ENCODE results near the gene MAPKAP1. TPM values are rescaled to one million over a fixed set of nuclear protein-coding genes. Genes with fewer than 3 reads are reported as not detected.

MAPKAP1 gene
- 100 to 1,000 TPM in 1 of 4 donors, 10 to 100 TPM in 3; 54.1 to 195 (median 61.9) TPM for total RNA-seq

DNA sequence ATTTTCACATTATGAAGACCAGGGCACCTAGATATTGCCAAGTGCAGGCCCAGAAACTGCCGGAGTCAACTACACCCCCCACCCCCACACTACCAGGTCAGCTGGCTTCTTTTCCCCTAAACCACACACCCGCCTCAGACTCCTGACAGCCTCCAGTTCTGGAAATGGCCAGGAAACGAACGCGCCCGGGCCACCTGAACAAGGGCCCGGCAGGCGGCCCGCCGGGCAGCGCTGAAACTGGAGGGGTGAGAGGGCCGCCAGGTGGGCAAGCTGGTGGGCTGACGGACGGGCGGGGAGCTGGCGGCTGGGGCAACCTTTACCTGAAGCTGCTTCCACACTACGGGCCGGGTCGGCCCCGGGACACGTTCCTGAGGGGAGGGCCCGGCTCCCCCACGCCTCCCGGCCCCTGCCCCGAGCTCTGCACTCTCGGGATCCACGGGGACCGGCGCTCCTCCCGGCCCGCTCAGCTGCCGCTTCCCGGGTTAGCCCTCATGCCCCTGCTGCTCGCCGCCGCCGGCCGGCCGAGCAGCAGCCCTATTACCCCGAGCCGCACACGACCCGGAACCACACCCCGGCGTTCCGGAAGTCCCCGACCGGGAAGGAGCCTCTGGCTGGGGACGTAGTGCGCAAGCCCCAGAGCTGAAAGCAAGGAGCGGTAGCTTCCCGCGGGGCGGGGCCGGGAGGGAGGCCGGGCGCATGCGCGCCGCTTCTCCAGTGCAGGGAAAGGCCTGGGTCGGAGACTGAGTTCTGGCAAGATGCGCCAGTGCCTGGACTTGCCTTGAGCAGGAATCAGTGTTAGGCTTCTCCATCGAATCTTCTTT is at the start of gene MAPKAP1:
TSS of gene MAPKAP1 (minus strand) at position 558 of the 821 bp plus-strand sequence. CDS start 34,634 bp downstream, outside the sequence.
- H3K9me3 ChIP-seq: no peaks in the 10 kb centered on the region
- peak; percentile 96 to 98 for DNase-seq
- H3K27me3 ChIP-seq: no peaks in the 10 kb centered on the region
- no peaks in the 10 kb centered on the region for H3K4me1 ChIP-seq
- peak within 1 kb of the TSS; percentile 78 to 83 for H3K4me3 ChIP-seq
- peak; percentile 36 to 69 for TF ChIP-seq POLR2A (IDR thresholded peaks at IDR 0.05)
- TF ChIP-seq, protein P1, sequence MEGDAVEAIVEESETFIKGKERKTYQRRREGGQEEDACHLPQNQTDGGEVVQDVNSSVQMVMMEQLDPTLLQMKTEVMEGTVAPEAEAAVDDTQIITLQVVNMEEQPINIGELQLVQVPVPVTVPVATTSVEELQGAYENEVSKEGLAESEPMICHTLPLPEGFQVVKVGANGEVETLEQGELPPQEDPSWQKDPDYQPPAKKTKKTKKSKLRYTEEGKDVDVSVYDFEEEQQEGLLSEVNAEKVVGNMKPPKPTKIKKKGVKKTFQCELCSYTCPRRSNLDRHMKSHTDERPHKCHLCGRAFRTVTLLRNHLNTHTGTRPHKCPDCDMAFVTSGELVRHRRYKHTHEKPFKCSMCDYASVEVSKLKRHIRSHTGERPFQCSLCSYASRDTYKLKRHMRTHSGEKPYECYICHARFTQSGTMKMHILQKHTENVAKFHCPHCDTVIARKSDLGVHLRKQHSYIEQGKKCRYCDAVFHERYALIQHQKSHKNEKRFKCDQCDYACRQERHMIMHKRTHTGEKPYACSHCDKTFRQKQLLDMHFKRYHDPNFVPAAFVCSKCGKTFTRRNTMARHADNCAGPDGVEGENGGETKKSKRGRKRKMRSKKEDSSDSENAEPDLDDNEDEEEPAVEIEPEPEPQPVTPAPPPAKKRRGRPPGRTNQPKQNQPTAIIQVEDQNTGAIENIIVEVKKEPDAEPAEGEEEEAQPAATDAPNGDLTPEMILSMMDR (IDR thresholded peaks at IDR 0.05): peak in 1 of 4 experiments; percentile 3
- H3K36me3 ChIP-seq: no peaks in the 10 kb centered on the region
- intact Hi-C loops (cut with DNase I; ENCODE audit: low total_unique reads): no loop called here
- peak within 1 kb of the TSS; percentile 78 to 79 for H3K27ac ChIP-seq

DNA sequence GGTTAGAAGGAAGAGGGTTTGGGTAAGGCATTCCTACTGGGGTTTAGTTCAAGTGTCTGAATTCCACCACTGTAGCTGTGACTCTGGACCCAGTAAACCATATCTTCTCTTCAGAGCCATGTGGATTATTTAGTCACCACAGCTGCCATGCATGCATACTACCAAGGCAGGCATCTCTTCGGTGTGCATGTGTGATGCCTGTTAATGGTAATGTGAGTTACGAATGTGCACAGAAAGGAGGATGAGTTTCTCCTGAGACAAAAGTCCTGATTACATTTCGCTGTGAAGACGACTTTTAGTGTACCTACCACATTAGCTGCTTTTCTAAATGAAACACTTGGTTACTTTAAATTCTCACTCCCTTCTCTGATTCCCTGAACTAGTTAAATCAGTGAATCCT is 49.5 kb upstream of the MAPKAP1 start:
- Histone ChIP-seq H3K9me3 (no peaks in the 10 kb centered on the region), H3K27me3 (no peaks in the 10 kb centered on the region), H3K27ac (no peak overlapping the region), H3K36me3 (no peaks in the 10 kb centered on the region), H3K4me3 (no peak overlapping the region), H3K4me1 (no peaks in the 10 kb centered on the region)
- no peak for DNase-seq
- no peak for TF ChIP-seq POLR2A (IDR thresholded peaks at IDR 0.05)
- TF ChIP-seq, protein P1 (IDR thresholded peaks at IDR 0.05): no peak
- intact Hi-C loops (cut with DNase I; ENCODE audit: low total_unique reads): no loop called here

DNA sequence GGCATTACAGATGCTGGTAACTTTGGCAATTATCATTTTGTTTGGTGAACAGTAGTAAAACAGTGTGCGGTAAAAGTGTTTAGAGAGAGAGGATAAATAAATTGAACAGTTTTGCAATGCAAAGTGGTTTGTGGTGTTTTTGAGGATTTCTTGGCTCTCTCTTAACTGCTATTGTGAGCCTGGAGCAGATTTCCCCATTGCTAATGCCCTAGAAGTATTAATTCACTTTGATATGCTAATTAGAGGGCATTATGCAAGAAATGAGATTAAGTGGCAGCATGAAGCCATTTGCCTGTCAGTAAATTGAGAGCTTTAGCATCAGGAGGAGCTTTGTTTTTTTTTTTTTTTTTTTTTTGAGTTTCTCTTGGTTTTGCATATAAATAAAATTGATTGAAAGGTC is 48.3 kb upstream of the MAPKAP1 start:
- H3K36me3 ChIP-seq: no peaks in the 10 kb centered on the region
- no peak for TF ChIP-seq POLR2A (IDR thresholded peaks at IDR 0.05)
- TF ChIP-seq, protein P1 (IDR thresholded peaks at IDR 0.05): no peak
- H3K27ac ChIP-seq: no peak overlapping the region
- H3K4me3 ChIP-seq: no peak overlapping the region
- no peaks in the 10 kb centered on the region for H3K4me1 ChIP-seq
- intact Hi-C loops (cut with DNase I; ENCODE audit: low total_unique reads): no loop called here
- DNase-seq: no peak
- no peaks in the 10 kb centered on the region for H3K9me3 ChIP-seq
- no peaks in the 10 kb centered on the region for H3K27me3 ChIP-seq

DNA sequence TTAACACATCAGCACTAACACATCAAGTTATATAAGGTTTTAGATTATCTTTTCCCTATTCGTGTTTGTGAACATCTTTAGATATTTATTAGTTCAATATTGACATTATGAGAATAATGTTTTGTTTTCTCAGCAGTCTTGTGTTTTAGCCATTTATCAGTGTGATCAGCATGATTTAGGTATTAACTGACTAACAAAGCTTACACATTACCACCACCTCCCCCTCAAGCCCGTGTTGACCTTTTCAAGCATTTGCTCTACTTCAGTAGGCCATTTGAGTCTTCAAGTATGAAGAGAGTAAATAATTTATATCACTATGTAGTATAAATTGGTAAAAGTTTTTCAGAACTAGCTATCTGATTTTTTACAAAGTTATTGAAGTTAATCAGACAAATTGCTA is 47.1 kb upstream of the MAPKAP1 start:
- H3K27ac ChIP-seq: no peak overlapping the region
- H3K4me1 ChIP-seq: no peaks in the 10 kb centered on the region
- no peak overlapping the region for H3K4me3 ChIP-seq
- intact Hi-C loops (cut with DNase I; ENCODE audit: low total_unique reads): no loop called here
- TF ChIP-seq, protein P1 (IDR thresholded peaks at IDR 0.05): no peak
- no peak for TF ChIP-seq POLR2A (IDR thresholded peaks at IDR 0.05)
- no peaks in the 10 kb centered on the region for H3K9me3 ChIP-seq
- H3K36me3 ChIP-seq: no peaks in the 10 kb centered on the region
- H3K27me3 ChIP-seq: no peaks in the 10 kb centered on the region
- no peak for DNase-seq

DNA sequence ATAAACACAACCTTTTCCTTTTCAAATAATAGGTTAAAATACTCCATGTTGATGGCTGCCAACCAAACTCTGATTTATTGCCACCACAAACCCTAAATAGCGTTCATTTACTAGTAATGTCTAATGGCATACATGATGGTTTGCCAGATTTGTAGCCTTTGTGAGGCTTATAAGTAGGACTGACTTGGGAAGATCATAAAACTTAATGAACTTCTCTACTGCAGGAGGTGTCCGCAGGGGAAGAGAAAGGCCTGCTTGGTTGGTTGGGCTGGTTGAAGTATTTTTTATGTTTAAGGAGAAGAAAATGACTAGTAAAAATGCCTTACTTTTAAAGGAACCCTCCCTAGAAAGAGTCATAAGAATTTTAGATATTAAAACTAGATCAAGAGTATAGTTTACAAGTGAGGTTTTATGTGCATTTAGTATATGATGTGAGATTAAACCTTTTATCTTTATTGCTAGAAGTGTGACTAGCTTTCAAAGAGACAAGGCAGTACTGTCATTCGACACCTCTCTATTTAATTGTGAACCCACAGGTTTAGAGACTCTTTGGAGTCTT is 45.1 kb upstream of the MAPKAP1 start:
- TF ChIP-seq POLR2A (IDR thresholded peaks at IDR 0.05): no peak
- TF ChIP-seq, protein P1 (IDR thresholded peaks at IDR 0.05): no peak
- intact Hi-C loops (cut with DNase I; ENCODE audit: low total_unique reads): no loop called here
- Histone ChIP-seq H3K4me1 (no peaks in the 10 kb centered on the region), H3K27ac (peak overlapping the region in 1 of 2 donors; percentile 8), H3K9me3 (no peaks in the 10 kb centered on the region), H3K4me3 (no peak overlapping the region), H3K36me3 (no peaks in the 10 kb centered on the region), H3K27me3 (no peaks in the 10 kb centered on the region)
- no peak for DNase-seq
